ENCODE results near the gene C17orf50.
A peak's percentile ranks its signal among the peaks of the same experiment; 100 is the strongest.

C17orf50 gene

DNA sequence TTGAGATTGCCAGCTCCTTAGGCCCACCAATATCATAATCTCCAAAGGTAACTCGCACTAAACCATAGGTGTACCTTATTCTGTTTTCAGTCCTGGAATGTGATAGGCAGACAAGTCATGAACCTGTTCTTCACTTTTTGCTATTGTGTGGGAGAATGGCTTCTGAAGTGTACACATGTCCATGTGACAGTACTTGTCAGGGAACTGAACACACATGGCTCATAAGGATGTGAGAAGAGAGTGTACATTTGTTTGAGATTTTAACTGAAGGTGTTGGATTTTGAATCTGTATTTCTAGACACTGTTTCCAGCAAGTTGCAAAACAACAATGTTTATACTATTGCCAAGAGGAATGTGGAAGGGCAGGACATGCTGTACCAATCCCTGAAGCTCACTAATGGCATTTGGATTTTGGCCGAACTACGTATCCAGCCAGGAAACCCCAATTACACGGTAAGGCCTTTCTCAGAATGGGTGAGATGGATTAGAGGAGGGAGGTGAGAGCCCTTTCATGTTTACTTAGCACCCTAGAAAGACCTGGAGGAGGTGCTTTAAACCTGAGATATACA is 43.7 kb upstream of the C17orf50 start:
- Histone ChIP-seq H2BK120ac (ENCODE audit: low read depth, low read length) (no peak overlapping the region), H3K27ac (ENCODE audit: low read depth, low read length) (no peak overlapping the region), H3K36me3 (ENCODE audit: control insufficient read depth, insufficient read depth, low read length) (peaks cover 4% of the 10 kb centered on the region), H3K79me1 (ENCODE audit: low read length) (no peaks in the 10 kb centered on the region), H3K9ac (ENCODE audit: low read length) (no peak overlapping the region), H3K56ac (ENCODE audit: low read length) (no peak overlapping the region), H2BK5ac (ENCODE audit: low read length) (no peak overlapping the region), H3K4me1 (ENCODE audit: control insufficient read depth, low read depth, low read length) (peaks cover 2% of the 10 kb centered on the region), H3K4me2 (ENCODE audit: low read length) (no peak overlapping the region), H3K23ac (ENCODE audit: low read length) (no peak overlapping the region), H3K18ac (ENCODE audit: low read length) (no peak overlapping the region), H4K8ac (ENCODE audit: low read depth, low read length) (no peak overlapping the region), H3K4me3 (ENCODE audit: low read length) (no peak overlapping the region), H2AK5ac (ENCODE audit: low read length) (no peak overlapping the region), H3K4ac (ENCODE audit: low read depth, low read length) (no peak overlapping the region), H3K27me3 (ENCODE audit: insufficient read depth, low read length, poor library complexity) (no peaks in the 10 kb centered on the region), H4K5ac (ENCODE audit: low read length) (no peak overlapping the region), H3K79me2 (ENCODE audit: control insufficient read depth, insufficient read depth, low read length) (no peaks in the 10 kb centered on the region), H2BK15ac (replicated peaks; ENCODE audit: low read depth) (no peak overlapping the region)
- DNase-seq = no peak
- no CpG with 5 or more reads among the region's 4 CpGs for WGBS (ENCODE audit: extremely low coverage, insufficient coverage, low lambda C conversion rate)

DNA sequence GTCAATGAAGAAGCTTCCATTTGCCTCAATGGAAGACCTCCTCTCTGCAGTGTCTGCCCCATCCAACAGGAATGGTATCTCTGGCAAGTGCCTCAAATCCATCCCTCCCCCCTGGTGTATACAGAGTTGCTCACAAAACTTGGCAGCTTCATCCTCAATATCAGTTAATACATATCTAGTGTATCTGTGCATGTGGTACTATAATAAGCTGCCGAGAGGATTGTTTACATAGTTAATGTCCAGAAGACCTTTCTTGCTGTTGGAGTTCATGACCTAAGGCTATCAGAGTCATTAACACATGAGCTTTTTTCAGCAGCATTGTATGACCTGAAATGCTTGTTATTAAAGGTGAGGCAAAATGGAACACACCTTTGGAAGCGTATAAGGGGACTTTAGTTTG is 43.2 kb upstream of the C17orf50 start:
- H2BK15ac ChIP-seq (replicated peaks; ENCODE audit: low read depth) = no peak overlapping the region
- no peak overlapping the region for H3K27ac ChIP-seq (ENCODE audit: low read depth, low read length)
- peaks cover 2% of the 10 kb centered on the region for H3K4me1 ChIP-seq (ENCODE audit: control insufficient read depth, low read depth, low read length)
- H3K18ac ChIP-seq (ENCODE audit: low read length) = no peak overlapping the region
- H3K9ac ChIP-seq (ENCODE audit: low read length) = no peak overlapping the region
- no peak overlapping the region for H3K4me2 ChIP-seq (ENCODE audit: low read length)
- no peak overlapping the region for H4K5ac ChIP-seq (ENCODE audit: low read length)
- H3K36me3 ChIP-seq (ENCODE audit: control insufficient read depth, insufficient read depth, low read length) = peaks cover 4% of the 10 kb centered on the region
- no peak overlapping the region for H2BK120ac ChIP-seq (ENCODE audit: low read depth, low read length)
- no peak overlapping the region for H2AK5ac ChIP-seq (ENCODE audit: low read length)
- H3K4me3 ChIP-seq (ENCODE audit: low read length) = no peak overlapping the region
- no peak overlapping the region for H2BK5ac ChIP-seq (ENCODE audit: low read length)
- WGBS (ENCODE audit: extremely low coverage, insufficient coverage, low lambda C conversion rate) = no CpG with 5 or more reads among the region's 2 CpGs
- no peak overlapping the region for H3K23ac ChIP-seq (ENCODE audit: low read length)
- H3K4ac ChIP-seq (ENCODE audit: low read depth, low read length) = no peak overlapping the region
- no peak for DNase-seq
- no peak overlapping the region for H3K56ac ChIP-seq (ENCODE audit: low read length)
- no peaks in the 10 kb centered on the region for H3K79me1 ChIP-seq (ENCODE audit: low read length)
- H4K8ac ChIP-seq (ENCODE audit: low read depth, low read length) = no peak overlapping the region
- H3K79me2 ChIP-seq (ENCODE audit: control insufficient read depth, insufficient read depth, low read length) = no peaks in the 10 kb centered on the region
- no peaks in the 10 kb centered on the region for H3K27me3 ChIP-seq (ENCODE audit: insufficient read depth, low read length, poor library complexity)

DNA sequence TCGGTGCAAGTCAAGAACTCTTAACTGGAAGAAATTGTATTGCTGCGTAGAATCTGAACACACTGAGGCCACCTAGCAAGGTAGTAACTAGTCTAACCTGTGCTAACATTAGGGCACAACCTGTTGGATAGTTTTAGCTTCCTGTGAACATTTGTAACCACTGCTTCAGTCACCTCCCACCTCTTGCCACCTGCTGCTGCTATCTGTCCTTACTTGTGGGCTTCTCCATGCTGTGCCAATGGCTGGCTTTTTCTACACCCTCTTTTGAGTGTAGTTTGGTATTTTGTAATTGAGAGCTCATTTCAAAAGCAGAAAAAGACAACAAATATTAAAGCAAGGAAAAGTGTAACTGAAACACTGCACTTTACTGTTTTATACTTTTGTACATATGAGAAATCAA is 37.0 kb upstream of the C17orf50 start:
- no CpG with 5 or more reads among the region's 2 CpGs for WGBS (ENCODE audit: extremely low coverage, insufficient coverage, low lambda C conversion rate)
- no peak overlapping the region for H2BK5ac ChIP-seq (ENCODE audit: low read length)
- H4K5ac ChIP-seq (ENCODE audit: low read length) = no peak overlapping the region

DNA sequence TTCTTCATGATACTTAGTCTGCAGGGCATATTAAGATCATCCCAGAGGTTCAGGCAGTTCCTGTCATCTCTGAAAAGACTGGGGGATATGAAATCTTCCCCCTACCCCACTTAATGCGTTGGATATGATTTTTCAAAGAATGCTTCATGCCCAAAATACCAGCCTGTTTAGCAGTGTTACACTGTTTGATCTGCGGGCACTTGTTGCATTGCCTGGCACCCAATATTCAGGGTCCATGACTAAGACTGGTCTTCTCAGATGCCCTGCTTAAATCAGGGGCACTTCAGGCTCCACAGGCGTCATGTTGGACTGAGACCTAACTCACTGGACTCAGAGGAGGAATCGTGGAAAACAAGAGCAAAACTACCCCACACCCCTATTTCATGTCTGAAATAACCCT is 35.6 kb upstream of the C17orf50 start:
- Histone ChIP-seq H2BK120ac (ENCODE audit: low read depth, low read length) (no peak overlapping the region), H2AK5ac (ENCODE audit: low read length) (no peak overlapping the region), H2BK5ac (ENCODE audit: low read length) (no peak overlapping the region), H4K8ac (ENCODE audit: low read depth, low read length) (no peak overlapping the region), H3K36me3 (ENCODE audit: control insufficient read depth, insufficient read depth, low read length) (peaks cover 3% of the 10 kb centered on the region), H3K4ac (ENCODE audit: low read depth, low read length) (no peak overlapping the region), H3K79me2 (ENCODE audit: control insufficient read depth, insufficient read depth, low read length) (no peaks in the 10 kb centered on the region), H3K18ac (ENCODE audit: low read length) (no peak overlapping the region), H3K27ac (ENCODE audit: low read depth, low read length) (no peak overlapping the region), H3K23ac (ENCODE audit: low read length) (no peak overlapping the region), H3K27me3 (ENCODE audit: insufficient read depth, low read length, poor library complexity) (no peaks in the 10 kb centered on the region), H3K4me2 (ENCODE audit: low read length) (no peak overlapping the region), H3K9ac (ENCODE audit: low read length) (no peak overlapping the region), H2BK15ac (replicated peaks; ENCODE audit: low read depth) (no peak overlapping the region), H3K79me1 (ENCODE audit: low read length) (no peaks in the 10 kb centered on the region), H4K5ac (ENCODE audit: low read length) (no peak overlapping the region), H3K4me3 (ENCODE audit: low read length) (no peak overlapping the region), H3K4me1 (ENCODE audit: control insufficient read depth, low read depth, low read length) (peaks cover 28% of the 10 kb centered on the region), H3K56ac (ENCODE audit: low read length) (no peak overlapping the region)
- DNase-seq = no peak
- no CpG with 5 or more reads among the region's 4 CpGs for WGBS (ENCODE audit: extremely low coverage, insufficient coverage, low lambda C conversion rate)

More for the DNA sequence above, 37.0 kb upstream of the C17orf50 start:
- no peak overlapping the region for H4K8ac ChIP-seq (ENCODE audit: low read depth, low read length)
- peaks cover 18% of the 10 kb centered on the region for H3K4me1 ChIP-seq (ENCODE audit: control insufficient read depth, low read depth, low read length)
- no peaks in the 10 kb centered on the region for H3K79me1 ChIP-seq (ENCODE audit: low read length)
- H3K56ac ChIP-seq (ENCODE audit: low read length) = no peak overlapping the region
- H3K9ac ChIP-seq (ENCODE audit: low read length) = no peak overlapping the region
- peaks cover 3% of the 10 kb centered on the region for H3K36me3 ChIP-seq (ENCODE audit: control insufficient read depth, insufficient read depth, low read length)
- H2BK15ac ChIP-seq (replicated peaks; ENCODE audit: low read depth) = no peak overlapping the region
- H2BK120ac ChIP-seq (ENCODE audit: low read depth, low read length) = no peak overlapping the region
- no peak overlapping the region for H3K4ac ChIP-seq (ENCODE audit: low read depth, low read length)
- no peak overlapping the region for H3K4me3 ChIP-seq (ENCODE audit: low read length)
- DNase-seq = no peak
- H3K18ac ChIP-seq (ENCODE audit: low read length) = no peak overlapping the region
- no peak overlapping the region for H3K27ac ChIP-seq (ENCODE audit: low read depth, low read length)
- H3K23ac ChIP-seq (ENCODE audit: low read length) = no peak overlapping the region
- no peak overlapping the region for H3K4me2 ChIP-seq (ENCODE audit: low read length)
- no peak overlapping the region for H2AK5ac ChIP-seq (ENCODE audit: low read length)
- no peaks in the 10 kb centered on the region for H3K79me2 ChIP-seq (ENCODE audit: control insufficient read depth, insufficient read depth, low read length)
- H3K27me3 ChIP-seq (ENCODE audit: insufficient read depth, low read length, poor library complexity) = no peaks in the 10 kb centered on the region

DNA sequence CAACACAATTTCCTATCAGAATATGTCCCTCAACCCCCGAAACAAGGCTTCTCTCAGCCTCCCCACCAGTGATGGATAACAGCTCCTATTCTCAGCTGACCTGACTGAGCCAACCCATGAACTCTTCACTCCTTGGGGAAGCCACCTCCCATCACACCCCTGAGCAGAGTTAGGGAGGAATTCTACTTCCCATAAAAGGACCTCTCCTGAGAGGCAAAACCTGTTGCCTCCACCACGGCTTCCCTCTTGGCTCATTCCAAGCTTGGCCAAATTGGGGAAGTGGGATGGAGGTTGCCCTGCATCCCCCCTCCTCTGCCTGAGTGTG is 34.9 kb upstream of the C17orf50 start:
- Histone ChIP-seq H2AK5ac (ENCODE audit: low read length) (no peak overlapping the region), H3K56ac (ENCODE audit: low read length) (peak overlapping the region; percentile 60), H3K79me1 (ENCODE audit: low read length) (no peaks in the 10 kb centered on the region), H3K27me3 (ENCODE audit: insufficient read depth, low read length, poor library complexity) (no peaks in the 10 kb centered on the region), H4K5ac (ENCODE audit: low read length) (no peak overlapping the region), H3K18ac (ENCODE audit: low read length) (no peak overlapping the region), H2BK120ac (ENCODE audit: low read depth, low read length) (no peak overlapping the region), H2BK15ac (replicated peaks; ENCODE audit: low read depth) (no peak overlapping the region), H3K23ac (ENCODE audit: low read length) (no peak overlapping the region), H3K4ac (ENCODE audit: low read depth, low read length) (no peak overlapping the region), H3K4me2 (ENCODE audit: low read length) (no peak overlapping the region), H2BK5ac (ENCODE audit: low read length) (peak overlapping the region; percentile 27), H3K4me3 (ENCODE audit: low read length) (no peak overlapping the region), H4K8ac (ENCODE audit: low read depth, low read length) (no peak overlapping the region), H3K27ac (ENCODE audit: low read depth, low read length) (peak overlapping the region; percentile 51), H3K4me1 (ENCODE audit: control insufficient read depth, low read depth, low read length) (peaks cover 31% of the 10 kb centered on the region), H3K36me3 (ENCODE audit: control insufficient read depth, insufficient read depth, low read length) (peaks cover 3% of the 10 kb centered on the region), H3K9ac (ENCODE audit: low read length) (peak overlapping the region; percentile 28), H3K79me2 (ENCODE audit: control insufficient read depth, insufficient read depth, low read length) (no peaks in the 10 kb centered on the region)
- no CpG with 5 or more reads among the region's 2 CpGs for WGBS (ENCODE audit: extremely low coverage, insufficient coverage, low lambda C conversion rate)
- DNase-seq = peak; percentile 49
